ENCODE data around the gene PPIH. TPM values are rescaled to one million over a fixed set of nuclear protein-coding genes. Genes with fewer than 3 reads are reported as not detected.

The PPIH gene
- total and polyA plus RNA-seq, 2 of the 13 experiments (the other 11 are each of a cell fraction or from before 2014, with no cell fraction given) = 29.9 to 72.6 TPM

DNA sequence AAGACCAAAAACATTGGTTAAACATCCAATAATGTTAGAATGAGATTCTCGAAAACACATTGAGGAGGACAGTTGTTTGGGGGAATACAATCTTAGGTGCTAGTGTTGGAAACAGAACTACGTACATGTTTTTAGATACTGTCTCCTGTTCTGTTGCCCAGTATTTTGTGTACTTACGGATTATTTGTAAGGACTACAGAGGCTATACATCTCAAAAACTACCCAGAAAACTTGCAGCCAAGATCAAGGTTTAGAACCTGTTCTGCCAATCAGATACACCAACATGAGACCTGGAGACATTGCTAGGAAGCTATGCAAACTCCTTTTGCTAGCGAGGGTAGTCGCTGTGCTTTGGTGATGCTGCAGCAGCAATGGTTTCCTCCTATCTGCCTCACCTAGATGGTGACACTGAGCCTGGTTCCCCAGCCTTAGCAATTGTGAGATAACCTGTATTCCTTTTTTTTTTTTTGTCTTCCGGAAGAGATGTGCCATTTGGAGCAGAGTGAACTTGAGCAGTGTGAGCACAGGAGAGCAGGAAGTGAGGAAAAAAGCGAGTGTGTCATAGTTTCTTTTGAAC lies 45.8 kb downstream of the PPIH start:
- DNase-seq (ENCODE audit: low spot score) (no peak), ATAC-seq (no peak), FAIRE-seq (peak; percentile 32)
- ChIA-PET POLR2A (no interaction called here), CTCF (ENCODE audit: low intra/inter-chr PET ratio, low total read pairs) (no interaction called here)
- no peaks in the 10 kb centered on the region for H3K4me1 ChIP-seq (ENCODE audit: insufficient read depth, low read length)
- peaks cover 23 to 71% of the 10 kb centered on the region in 2 experiments for H3K36me3 ChIP-seq (replicated peaks in 1 of 2; ENCODE audit: control insufficient read depth in 1 of 2, insufficient read depth in 2 of 2, low read length in 2 of 2)
- H3K27me3 ChIP-seq (ENCODE audit: control insufficient read depth in 1 of 2, insufficient read depth in 2 of 2, low read length in 2 of 2) = no peaks in the 10 kb centered on the region
- no peak overlapping the region for H3K9ac ChIP-seq (ENCODE audit: insufficient read depth, low read depth, low read length)
- peaks cover 2% of the 10 kb centered on the region for H3K79me2 ChIP-seq (ENCODE audit: insufficient read depth, low read length)
- BruUV-seq (replicated peaks) = no TSS peak
- no peak overlapping the region for H3K4me3 ChIP-seq (replicated peaks in 1 of 3; ENCODE audit: insufficient read depth in 1 of 3, low read depth in 2 of 3, low read length in 3 of 3)
- TF ChIP-seq, protein P1, sequence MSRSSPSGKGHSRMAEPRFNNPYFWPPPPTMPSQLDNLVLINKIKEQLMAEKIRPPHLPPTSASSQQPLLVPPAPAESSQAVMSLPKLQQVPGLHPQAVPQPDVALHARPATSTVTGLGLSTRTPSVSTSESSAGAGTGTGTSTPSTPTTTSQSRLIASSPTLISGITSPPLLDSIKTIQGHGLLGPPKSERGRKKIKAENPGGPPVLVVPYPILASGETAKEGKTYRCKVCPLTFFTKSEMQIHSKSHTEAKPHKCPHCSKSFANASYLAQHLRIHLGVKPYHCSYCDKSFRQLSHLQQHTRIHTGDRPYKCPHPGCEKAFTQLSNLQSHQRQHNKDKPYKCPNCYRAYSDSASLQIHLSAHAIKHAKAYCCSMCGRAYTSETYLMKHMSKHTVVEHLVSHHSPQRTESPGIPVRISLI (CRISPR knock-in tag; IDR thresholded peaks at IDR 0.05; ENCODE audit: borderline replicate concordance) = no peak
- TF ChIP-seq ZNF558 (CRISPR knock-in tag; IDR thresholded peaks at IDR 0.05; ENCODE audit: borderline replicate concordance) (no peak), AGO2 (optimal IDR thresholded peaks at IDR 0.05; ENCODE audit: low read depth, low read length) (peak; percentile 26), ZNF121 (CRISPR knock-in tag; IDR thresholded peaks at IDR 0.05) (no peak), POLR2G (IDR thresholded peaks at IDR 0.05; ENCODE audit: low read depth, low read length) (peak; percentile 50; the same call in 1 of the 2 replicates), ZNF713 (CRISPR knock-in tag; IDR thresholded peaks at IDR 0.05) (no peak), POLR2A (IDR thresholded peaks at IDR 0.05; ENCODE audit: insufficient read depth in 1 of 2, low read depth in 2 of 2, low read length in 2 of 2) (0 out of 4 replicates have a peak, but pooled peaks of 1 of the 2 experiments have one; percentile 24), POLR2AphosphoS2 (IDR thresholded peaks at IDR 0.05; ENCODE audit: low read depth, low read length) (peak; percentile 88), RBM22 (optimal IDR thresholded peaks at IDR 0.05; ENCODE audit: low read length) (peak; percentile 79), NONO (IDR thresholded peaks at IDR 0.05) (no peak), NONO (CRISPR knock-in tag; conservative IDR thresholded peaks at IDR 0.05) (no peak), ZKSCAN1 (IDR thresholded peaks at IDR 0.05; ENCODE audit: low read length) (no peak)
- TF ChIP-seq, protein P2, sequence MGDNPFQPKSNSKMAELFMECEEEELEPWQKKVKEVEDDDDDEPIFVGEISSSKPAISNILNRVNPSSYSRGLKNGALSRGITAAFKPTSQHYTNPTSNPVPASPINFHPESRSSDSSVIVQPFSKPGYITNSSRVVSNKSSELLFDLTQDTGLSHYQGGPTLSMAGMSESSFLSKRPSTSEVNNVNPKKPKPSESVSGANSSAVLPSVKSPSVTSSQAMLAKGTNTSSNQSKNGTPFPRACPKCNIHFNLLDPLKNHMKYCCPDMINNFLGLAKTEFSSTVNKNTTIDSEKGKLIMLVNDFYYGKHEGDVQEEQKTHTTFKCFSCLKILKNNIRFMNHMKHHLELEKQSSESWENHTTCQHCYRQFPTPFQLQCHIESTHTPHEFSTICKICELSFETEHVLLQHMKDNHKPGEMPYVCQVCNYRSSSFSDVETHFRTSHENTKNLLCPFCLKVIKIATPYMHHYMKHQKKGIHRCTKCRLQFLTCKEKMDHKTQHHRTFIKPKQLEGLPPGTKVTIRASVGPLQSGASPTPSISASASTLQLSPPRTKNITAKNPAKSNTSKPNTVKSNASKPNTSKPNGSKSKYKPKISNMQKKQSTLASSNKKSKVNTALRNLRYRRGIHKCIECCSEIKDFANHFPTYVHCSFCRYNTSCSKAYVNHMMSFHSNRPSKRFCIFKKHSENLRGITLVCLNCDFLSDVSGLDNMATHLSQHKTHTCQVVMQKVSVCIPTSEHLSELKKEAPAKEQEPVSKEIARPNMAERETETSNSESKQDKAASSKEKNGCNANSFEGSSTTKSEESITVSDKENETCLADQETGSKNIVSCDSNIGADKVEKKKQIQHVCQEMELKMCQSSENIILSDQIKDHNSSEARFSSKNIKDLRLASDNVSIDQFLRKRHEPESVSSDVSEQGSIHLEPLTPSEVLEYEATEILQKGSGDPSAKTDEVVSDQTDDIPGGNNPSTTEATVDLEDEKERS (CRISPR knock-in tag; IDR thresholded peaks at IDR 0.05) = no peak
- intact Hi-C loops (cut with micrococcal nuclease; ENCODE audit: unreplicated experiment) (no loop called here), in situ Hi-C loops (cut with HindIII; ENCODE audit: extremely low pct_ligation_motif_present, low pct_unique_long_range_greater_than_20kb) (no loop called here)
- H3K9me3 ChIP-seq (ENCODE audit: low read length) = no peaks in the 10 kb centered on the region
- no peak overlapping the region for H2AFZ ChIP-seq (ENCODE audit: low read length)
- 97% methylated on average over 7 of the region's 7 CpGs for whole genome bisulfite sequencing (ENCODE audit: low lambda C conversion rate)
- peaks cover 3% of the 10 kb centered on the region; the same call in 1 of the 2 replicates for H4K20me1 ChIP-seq (ENCODE audit: insufficient read depth, low read length)
- H3K27ac ChIP-seq (ENCODE audit: extremely low read length, insufficient read depth, low read length) = no peak overlapping the region
- H3K4me2 ChIP-seq (ENCODE audit: low read depth, low read length) = no peak overlapping the region
